Astrocyte (in vitro differentiated cells and primary cell): ENCODE results near the gene BPIFB3. TPM values are rescaled to one million over a fixed set of nuclear protein-coding genes. Genes with fewer than 3 reads are reported as not detected.

Experiments used
- DNase-seq: peaks from one replicate; pipeline ENCODE4 v3.0.0-alpha.2; 2010; ENCODE audit warnings: low read depth
- FAIRE-seq: peaks from 2 replicates; lab custom pipeline; 2011; peaks lifted over from hg19 to GRCh38; lab: Jason Lieb, UNC
- H2AFZ ChIP-seq: 2 replicates; pipeline ENCODE4 v1.6.0; 2012; ENCODE audit warnings: low read depth, low read length, inconsistent platforms
- H3K27ac ChIP-seq: 2 replicates; pipeline ENCODE4 v1.5.1; 2011; ENCODE audit warnings: low read depth, low read length, inconsistent platforms
- H3K27me3 ChIP-seq: 2 replicates; pipeline ENCODE4 v1.6.0; 2011; ENCODE audit warnings: low read length, inconsistent platforms; ENCODE audit not compliant: insufficient read depth
- H3K36me3 ChIP-seq: 2 replicates; pipeline ENCODE4 v1.5.1; 2011; ENCODE audit warnings: low read length, inconsistent platforms; ENCODE audit not compliant: insufficient read depth
- H3K4me1 ChIP-seq: 2 replicates; pipeline ENCODE4 v1.5.1; 2011; ENCODE audit warnings: low read length, inconsistent platforms; ENCODE audit not compliant: insufficient read depth
- H3K4me2 ChIP-seq: 2 replicates; pipeline ENCODE4 v1.6.0; 2012; ENCODE audit warnings: low read length, inconsistent platforms
- H3K4me3 ChIP-seq: 2 replicates; pipeline ENCODE4 v1.5.1; 2011; ENCODE audit warnings: low read depth, mild to moderate bottlenecking, low read length, inconsistent platforms; ENCODE audit not compliant: insufficient read depth
- H3K79me2 ChIP-seq: 2 replicates; pipeline ENCODE4 v1.6.0; 2012; ENCODE audit warnings: mild to moderate bottlenecking, low read length, inconsistent platforms; ENCODE audit not compliant: insufficient read depth
- H3K9ac ChIP-seq: 2 replicates; pipeline ENCODE4 v1.6.0; 2012; ENCODE audit warnings: mild to moderate bottlenecking, low read length, inconsistent platforms
- H3K9me3 ChIP-seq: 2 replicates; pipeline ENCODE4 v1.5.1; 2012; ENCODE audit warnings: low read depth, mild to moderate bottlenecking, low read length, inconsistent platforms; ENCODE audit not compliant: insufficient read depth
- H4K20me1 ChIP-seq: 2 replicates; pipeline ENCODE4 v1.6.0; 2012; ENCODE audit warnings: low read length, inconsistent platforms; ENCODE audit not compliant: insufficient read depth
- H3K27ac Mint-ChIP-seq: one replicate; pipeline ENCODE4 v1.8.0; 2021; ENCODE audit warnings: mild to moderate bottlenecking, mixed read lengths; ENCODE audit not compliant: unreplicated experiment
- H3K27me3 Mint-ChIP-seq: one replicate; pipeline ENCODE4 v1.8.0; 2021; ENCODE audit warnings: low read depth, mixed read lengths; ENCODE audit not compliant: unreplicated experiment
- H3K36me3 Mint-ChIP-seq: one replicate; pipeline ENCODE4 v1.8.0; 2021; ENCODE audit warnings: low read depth, mixed read lengths; ENCODE audit not compliant: unreplicated experiment
- H3K4me1 Mint-ChIP-seq: one replicate; pipeline ENCODE4 v1.8.0; 2021; ENCODE audit warnings: low read depth, mixed read lengths; ENCODE audit not compliant: unreplicated experiment
- H3K4me3 Mint-ChIP-seq: one replicate; pipeline ENCODE4 v1.8.0; 2021; ENCODE audit warnings: mild to moderate bottlenecking, moderate library complexity, mixed read lengths; ENCODE audit not compliant: unreplicated experiment
- H3K9me3 Mint-ChIP-seq: one replicate; pipeline ENCODE4 v1.8.0; 2021; ENCODE audit warnings: mild to moderate bottlenecking, mixed read lengths; ENCODE audit not compliant: unreplicated experiment
- CTCF ChIP-seq: IDR thresholded peaks from 2 replicates; pipeline ENCODE4 v1.5.1; 2011; ENCODE audit warnings: low read depth, mild to moderate bottlenecking, inconsistent platforms, low read length, moderate library complexity; ENCODE audit not compliant: insufficient read depth
- EZH2 ChIP-seq: IDR thresholded peaks from 2 replicates; pipeline ENCODE4 v1.6.1; 2012; ENCODE audit warnings: mild to moderate bottlenecking, low read length, inconsistent platforms; ENCODE audit not compliant: insufficient read depth
- total RNA-seq: library from RNA; stranded (reverse); gene quantifications from 2 replicates; pipeline ENCODE4 v1.2.1, GENCODE V29; 2021

The BPIFB3 gene
- total RNA-seq, 1 donor from 2014 or later = not detected

GRCh38 chr20:33061658-33062028 lies 7.9 kb downstream of the BPIFB3 start:
- Histone ChIP-seq H3K4me3 (no peak overlapping the region), H2AFZ (no peak overlapping the region), H3K9ac (no peak overlapping the region), H3K4me2 (no peak overlapping the region), H3K27ac (no peak overlapping the region), H3K79me2 (no peaks in the 10 kb centered on the region), H3K36me3 (no peaks in the 10 kb centered on the region), H4K20me1 (no peaks in the 10 kb centered on the region), H3K9me3 (no peaks in the 10 kb centered on the region), H3K4me1 (no peaks in the 10 kb centered on the region), H3K27me3 (no peaks in the 10 kb centered on the region)
- DNase-seq (no peak), FAIRE-seq (no peak)
- Mint-ChIP-seq H3K4me1 (no peaks in the 10 kb centered on the region), H3K4me3 (no peak overlapping the region), H3K27ac (no peak overlapping the region), H3K27me3 (peaks cover 23% of the 10 kb centered on the region), H3K9me3 (no peaks in the 10 kb centered on the region), H3K36me3 (no peaks in the 10 kb centered on the region)
- no peak for TF ChIP-seq EZH2
- TF ChIP-seq CTCF = no peak

DNA sequence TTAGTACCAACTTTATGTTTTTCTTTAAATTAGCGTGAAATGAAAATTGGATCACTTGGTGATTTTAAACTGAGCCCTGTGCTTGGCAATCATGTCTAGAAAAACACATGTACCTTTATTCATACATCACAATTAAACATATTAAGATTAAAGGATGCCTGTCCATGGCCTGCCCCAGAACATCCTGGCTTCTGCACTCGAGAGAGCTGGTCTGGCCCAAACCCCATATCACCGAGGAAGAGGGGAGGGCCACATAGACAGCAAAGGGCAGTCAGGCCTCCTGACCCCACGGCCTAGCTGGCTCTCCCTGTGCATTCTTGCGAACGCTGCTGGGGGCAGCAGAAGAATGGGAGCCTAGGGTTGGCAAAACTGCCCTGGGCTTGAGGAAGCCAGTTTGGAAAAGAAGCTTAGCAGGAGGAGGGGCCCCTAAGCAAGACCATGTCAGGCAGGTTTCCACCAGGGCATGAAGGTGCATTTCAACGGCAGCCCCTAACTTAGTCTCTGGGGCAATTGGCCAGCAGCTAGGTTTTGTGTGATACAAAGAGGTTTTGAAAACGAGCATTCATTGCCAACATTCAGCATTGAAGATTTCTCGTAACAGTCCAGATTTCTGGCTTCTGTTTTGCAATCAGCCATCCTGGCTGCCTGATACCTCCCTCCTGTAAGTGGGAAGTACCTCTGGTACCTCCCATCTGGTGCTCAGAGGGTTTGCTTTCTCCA lies 8.6 kb downstream of the BPIFB3 start:
- Histone ChIP-seq H3K27ac (no peak overlapping the region), H3K4me1 (no peaks in the 10 kb centered on the region), H3K27me3 (no peaks in the 10 kb centered on the region), H3K36me3 (no peaks in the 10 kb centered on the region), H3K79me2 (no peaks in the 10 kb centered on the region), H3K9me3 (no peaks in the 10 kb centered on the region), H3K9ac (no peak overlapping the region), H4K20me1 (no peaks in the 10 kb centered on the region), H3K4me2 (no peak overlapping the region), H2AFZ (no peak overlapping the region), H3K4me3 (no peak overlapping the region)
- Mint-ChIP-seq H3K9me3 (no peaks in the 10 kb centered on the region), H3K27ac (no peak overlapping the region), H3K4me3 (no peak overlapping the region), H3K4me1 (no peaks in the 10 kb centered on the region), H3K36me3 (no peaks in the 10 kb centered on the region), H3K27me3 (peaks cover 29% of the 10 kb centered on the region)
- DNase-seq (no peak), FAIRE-seq (no peak)
- TF ChIP-seq CTCF (no peak), EZH2 (no peak)

DNA sequence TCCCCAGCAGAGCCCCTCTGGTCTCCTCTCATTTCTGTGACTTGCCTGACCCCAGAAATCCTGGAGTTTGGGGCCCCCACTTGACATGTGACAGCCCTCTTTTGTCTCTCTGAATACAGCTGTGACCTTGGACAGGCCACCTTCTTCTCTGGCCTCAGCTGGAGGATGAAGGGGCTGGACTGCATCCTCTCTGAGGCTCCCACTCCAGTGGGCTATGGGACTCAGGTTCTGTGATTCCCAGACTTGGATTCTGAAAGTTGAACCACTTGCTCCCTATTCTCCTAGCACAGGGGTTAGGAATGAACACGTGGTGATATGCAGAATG lies 9.1 kb downstream of the BPIFB3 start:
- H4K20me1 ChIP-seq = no peaks in the 10 kb centered on the region
- no peaks in the 10 kb centered on the region for H3K36me3 Mint-ChIP-seq
- H3K27ac ChIP-seq = no peak overlapping the region
- H3K4me1 ChIP-seq = no peaks in the 10 kb centered on the region
- H2AFZ ChIP-seq = no peak overlapping the region
- no peaks in the 10 kb centered on the region for H3K4me1 Mint-ChIP-seq
- no peak for FAIRE-seq
- H3K27me3 Mint-ChIP-seq = peaks cover 33% of the 10 kb centered on the region
- H3K36me3 ChIP-seq = no peaks in the 10 kb centered on the region
- no peak overlapping the region for H3K9ac ChIP-seq
- no peaks in the 10 kb centered on the region for H3K9me3 ChIP-seq
- DNase-seq = no peak
- H3K9me3 Mint-ChIP-seq = no peaks in the 10 kb centered on the region
- H3K79me2 ChIP-seq = no peaks in the 10 kb centered on the region
- H3K4me2 ChIP-seq = no peak overlapping the region
- no peak overlapping the region for H3K4me3 ChIP-seq
- no peak overlapping the region for H3K27ac Mint-ChIP-seq
- TF ChIP-seq CTCF = no peak
- no peak for TF ChIP-seq EZH2
- no peaks in the 10 kb centered on the region for H3K27me3 ChIP-seq
- H3K4me3 Mint-ChIP-seq = no peak overlapping the region
